Trophoblast cell (in vitro differentiated cells and primary cell): ENCODE data around the gene ABCF2.

ENCODE experiments used
- DNase-seq, 2 donors: peaks; one replicate each; pipeline ENCODE4 v3.0.0-alpha.2; 2016
- H2AFZ ChIP-seq: 2 replicates; pipeline ENCODE4 v1.6.1; 2013; ENCODE audit warnings: low read length, moderate library complexity, mild to moderate bottlenecking; ENCODE audit not compliant: insufficient read depth, poor library complexity
- H2AK5ac ChIP-seq: 2 replicates; pipeline ENCODE4 v1.6.1; 2013; ENCODE audit warnings: mild to moderate bottlenecking, low read length
- H2BK120ac ChIP-seq: 2 replicates; pipeline ENCODE4 v1.6.1; 2013; ENCODE audit warnings: low read length, mild to moderate bottlenecking, moderate library complexity; ENCODE audit not compliant: insufficient read depth, poor library complexity
- H2BK12ac ChIP-seq: 2 replicates; pipeline ENCODE4 v1.6.1; 2013; ENCODE audit warnings: mild to moderate bottlenecking, low read length, moderate library complexity
- H2BK5ac ChIP-seq: 2 replicates; pipeline ENCODE4 v1.6.1; 2013; ENCODE audit warnings: low read length, low read depth, moderate library complexity, mild to moderate bottlenecking; ENCODE audit not compliant: poor library complexity
- H3K14ac ChIP-seq: 2 replicates; pipeline ENCODE4 v1.6.1; 2013; ENCODE audit warnings: mild to moderate bottlenecking, low read length
- H3K18ac ChIP-seq: 2 replicates; pipeline ENCODE4 v1.6.1; 2013; ENCODE audit warnings: mild to moderate bottlenecking, low read length
- H3K23ac ChIP-seq: 2 replicates; pipeline ENCODE4 v1.6.1; 2013; ENCODE audit warnings: low read length
- H3K27ac ChIP-seq: 2 replicates; pipeline ENCODE4 v1.5.1; 2013; ENCODE audit warnings: low read depth, mild to moderate bottlenecking, inconsistent platforms, low read length, moderate library complexity
- H3K27me3 ChIP-seq: 2 replicates; pipeline ENCODE4 v1.6.1; 2013; ENCODE audit warnings: inconsistent platforms, mild to moderate bottlenecking, low read length, moderate library complexity; ENCODE audit not compliant: insufficient read depth
- H3K36me3 ChIP-seq, 2 experiments: 1 replicate in 1 of 2; 2 replicates in 1 of 2; pipeline ENCODE4 v1.6.1; 2013; ENCODE audit warnings: low read length in 2 of 2, mild to moderate bottlenecking in 2 of 2, moderate library complexity in 1 of 2; ENCODE audit not compliant: insufficient read depth in 2 of 2, control insufficient read depth in 1 of 2
- H3K4ac ChIP-seq: 2 replicates; pipeline ENCODE4 v1.6.1; 2013; ENCODE audit warnings: low read depth, mild to moderate bottlenecking, low read length, moderate library complexity
- H3K4me1 ChIP-seq, 2 experiments: 1 replicate in 1 of 2; 2 replicates in 1 of 2; pipeline ENCODE4 v1.6.1; 2013; ENCODE audit warnings: low read length in 2 of 2, mild to moderate bottlenecking in 2 of 2, moderate library complexity in 1 of 2; ENCODE audit not compliant: insufficient read depth in 2 of 2, control insufficient read depth in 1 of 2
- H3K4me2 ChIP-seq: 2 replicates; pipeline ENCODE4 v1.6.1; 2013; ENCODE audit warnings: inconsistent platforms, mild to moderate bottlenecking, low read length, moderate library complexity
- H3K4me3 ChIP-seq: 2 replicates; pipeline ENCODE4 v1.5.1; 2013; ENCODE audit warnings: mild to moderate bottlenecking, low read depth, low read length, inconsistent platforms
- H3K79me1 ChIP-seq: one replicate; pipeline ENCODE4 v1.6.1; 2013; ENCODE audit warnings: low read length
- H3K79me2 ChIP-seq: 2 replicates; pipeline ENCODE4 v1.6.1; 2013; ENCODE audit warnings: low read length, mild to moderate bottlenecking; ENCODE audit not compliant: control insufficient read depth, insufficient read depth, poor library complexity
- H3K9ac ChIP-seq: 2 replicates; pipeline ENCODE4 v1.6.1; 2013; ENCODE audit warnings: mild to moderate bottlenecking, low read length
- H3K9me3 ChIP-seq: 2 replicates; pipeline ENCODE4 v1.6.1; 2013; ENCODE audit warnings: low read depth, mild to moderate bottlenecking, control low read depth, inconsistent platforms, low read length; ENCODE audit not compliant: insufficient read depth
- H4K12ac ChIP-seq: 2 replicates; pipeline ENCODE4 v1.6.1; 2013; ENCODE audit warnings: low read depth, mild to moderate bottlenecking, low read length, moderate library complexity
- H4K8ac ChIP-seq: 2 replicates; pipeline ENCODE4 v1.6.1; 2013; ENCODE audit warnings: low read depth, mild to moderate bottlenecking, low read length, moderate library complexity
- H4K91ac ChIP-seq: one replicate; pipeline ENCODE4 v1.6.1; 2013; ENCODE audit warnings: low read depth, mild to moderate bottlenecking, low read length, moderate library complexity
- WGBS: extraction: QIAGEN DNeasy Blood & Tissue Kit; methylation state at CpG from one replicate; pipeline ENCODE4 v1.1.7; 2013; ENCODE audit warnings: missing lambda C conversion rate; ENCODE audit not compliant: insufficient read length, insufficient coverage; ENCODE audit errors: extremely low coverage; 5-methylcytosine and 5-hydroxymethylcytosine counted together

Gene ABCF2

GRCh38 chr7:151209588-151209987, 17.4 kb downstream of the ABCF2 start:
- H3K4me1 ChIP-seq: peaks cover 6 to 7% of the 10 kb centered on the region in 2 experiments
- H3K14ac ChIP-seq: no peak overlapping the region
- H2BK12ac ChIP-seq: no peak overlapping the region
- no peak overlapping the region for H3K4me3 ChIP-seq
- H3K27me3 ChIP-seq: no peaks in the 10 kb centered on the region
- no peaks in the 10 kb centered on the region for H3K79me1 ChIP-seq
- H3K18ac ChIP-seq: no peak overlapping the region
- WGBS: no CpG with 5 or more reads among the region's 6 CpGs
- no peak overlapping the region for H3K4me2 ChIP-seq
- no peak overlapping the region for H2AFZ ChIP-seq
- no peak overlapping the region for H4K91ac ChIP-seq
- H3K9ac ChIP-seq: no peak overlapping the region
- peaks cover 8 to 15% of the 10 kb centered on the region in 2 experiments for H3K36me3 ChIP-seq
- H2BK120ac ChIP-seq: no peak overlapping the region
- no peaks in the 10 kb centered on the region for H3K79me2 ChIP-seq
- no peak overlapping the region for H4K12ac ChIP-seq
- no peak overlapping the region for H3K4ac ChIP-seq
- H2AK5ac ChIP-seq: no peak overlapping the region
- H3K27ac ChIP-seq: no peak overlapping the region
- no peak overlapping the region for H4K8ac ChIP-seq
- DNase-seq: no peak
- H2BK5ac ChIP-seq: no peak overlapping the region
- H3K23ac ChIP-seq: no peak overlapping the region
- H3K9me3 ChIP-seq: no peaks in the 10 kb centered on the region

GRCh38 chr7:151208253-151208862, 18.6 kb downstream of the ABCF2 start:
- Histone ChIP-seq H3K23ac (no peak overlapping the region), H4K8ac (no peak overlapping the region), H4K12ac (no peak overlapping the region), H3K27ac (no peak overlapping the region), H4K91ac (no peak overlapping the region), H3K4me2 (no peak overlapping the region), H3K4me3 (no peak overlapping the region), H3K79me2 (no peaks in the 10 kb centered on the region), H3K4me1 (peaks cover 6 to 7% of the 10 kb centered on the region in 2 experiments), H3K9me3 (peaks cover 2% of the 10 kb centered on the region), H2BK12ac (no peak overlapping the region), H3K36me3 (peaks cover 0 to 5% of the 10 kb centered on the region in 2 experiments), H3K79me1 (no peaks in the 10 kb centered on the region), H3K18ac (no peak overlapping the region), H2AFZ (no peak overlapping the region), H2BK120ac (no peak overlapping the region), H2AK5ac (no peak overlapping the region), H3K4ac (no peak overlapping the region), H2BK5ac (no peak overlapping the region), H3K9ac (no peak overlapping the region), H3K14ac (no peak overlapping the region), H3K27me3 (no peaks in the 10 kb centered on the region)
- no peak for DNase-seq
- no CpG with 5 or more reads among the region's 9 CpGs for WGBS

- Histone ChIP-seq H4K12ac (no peak overlapping the region), H3K27me3 (no peaks in the 10 kb centered on the region), H3K27ac (no peak overlapping the region), H2AK5ac (no peak overlapping the region), H3K4me3 (peak overlapping the region; percentile 32), H3K79me2 (no peaks in the 10 kb centered on the region), H3K9ac (no peak overlapping the region), H2BK5ac (no peak overlapping the region), H3K4me2 (no peak overlapping the region), H3K4ac (no peak overlapping the region), H3K4me1 (peaks cover under 1 to 5% of the 10 kb centered on the region in 2 experiments), H2BK12ac (no peak overlapping the region), H3K23ac (no peak overlapping the region), H3K18ac (no peak overlapping the region), H2AFZ (no peak overlapping the region), H4K8ac (no peak overlapping the region), H3K9me3 (peaks cover 2% of the 10 kb centered on the region), H4K91ac (no peak overlapping the region), H2BK120ac (no peak overlapping the region), H3K36me3 (no peaks in the 10 kb centered on the region), H3K79me1 (no peaks in the 10 kb centered on the region), H3K14ac (no peak overlapping the region)
- no CpG with 5 or more reads among the region's 12 CpGs for WGBS
- no peak for DNase-seq
These were observed 19.2 kb downstream of the ABCF2 start for GRCh38 chr7:151207804-151208203.

GRCh38 chr7:151207315-151207714, 19.7 kb downstream of the ABCF2 start:
- Histone ChIP-seq H2AFZ (no peak overlapping the region), H3K27me3 (no peaks in the 10 kb centered on the region), H2BK5ac (no peak overlapping the region), H3K4me2 (no peak overlapping the region), H3K9me3 (peaks cover 2% of the 10 kb centered on the region), H3K4me1 (peaks cover 0 to 2% of the 10 kb centered on the region in 2 experiments), H4K12ac (no peak overlapping the region), H4K8ac (no peak overlapping the region), H3K9ac (no peak overlapping the region), H3K79me2 (no peaks in the 10 kb centered on the region), H3K36me3 (no peaks in the 10 kb centered on the region), H3K4me3 (no peak overlapping the region), H4K91ac (no peak overlapping the region), H2AK5ac (no peak overlapping the region), H3K27ac (no peak overlapping the region), H3K79me1 (no peaks in the 10 kb centered on the region), H3K23ac (no peak overlapping the region), H2BK120ac (no peak overlapping the region), H2BK12ac (no peak overlapping the region), H3K4ac (no peak overlapping the region), H3K14ac (no peak overlapping the region), H3K18ac (no peak overlapping the region)
- DNase-seq: no peak
- WGBS: no CpG with 5 or more reads among the region's 9 CpGs
